Neuronal stem cell (in vitro differentiated cells): ENCODE results near the gene NEUROG2.

Experiments used
- DNase-seq: peaks from one replicate; pipeline ENCODE4 v3.0.0-alpha.2; 2013; ENCODE audit warnings: low spot score
- H2AFZ ChIP-seq: one replicate; pipeline ENCODE4 v1.6.1; 2013; ENCODE audit warnings: mild to moderate bottlenecking, low read length, inconsistent platforms
- H2AK5ac ChIP-seq: 2 replicates; pipeline ENCODE4 v1.6.1; 2013; ENCODE audit warnings: low read depth, mild to moderate bottlenecking, inconsistent platforms, low read length, moderate library complexity, mixed read lengths
- H2BK120ac ChIP-seq: 2 replicates; pipeline ENCODE4 v1.6.1; 2013; ENCODE audit warnings: low read depth, mild to moderate bottlenecking, inconsistent platforms, low read length, moderate library complexity, mixed read lengths
- H2BK12ac ChIP-seq: one replicate; pipeline ENCODE4 v1.6.1; 2013; ENCODE audit warnings: low read length, inconsistent platforms
- H2BK15ac ChIP-seq: 2 replicates; pipeline ENCODE4 v1.6.1; 2013; ENCODE audit warnings: mild to moderate bottlenecking, low read length, inconsistent platforms, mixed read lengths
- H2BK5ac ChIP-seq: one replicate; pipeline ENCODE4 v1.6.1; 2013; ENCODE audit warnings: inconsistent platforms, mild to moderate bottlenecking, low read length, moderate library complexity
- H3K14ac ChIP-seq: one replicate; pipeline ENCODE4 v1.6.1; 2013; ENCODE audit warnings: low read length, inconsistent platforms
- H3K18ac ChIP-seq: 2 replicates; pipeline ENCODE4 v1.6.1; 2013; ENCODE audit warnings: low read length, inconsistent platforms
- H3K23ac ChIP-seq: 2 replicates; pipeline ENCODE4 v1.6.1; 2013; ENCODE audit warnings: low read depth, mild to moderate bottlenecking, mixed read lengths, low read length, inconsistent platforms; ENCODE audit not compliant: poor library complexity
- H3K27ac ChIP-seq: replicated peaks from 3 replicates; pipeline ENCODE4 v1.5.1; 2013; ENCODE audit warnings: low read length, inconsistent platforms
- H3K27me3 ChIP-seq, 3 experiments: 2 replicates each; pipeline ENCODE4 v1.6.1; 2013; ENCODE audit warnings: low read length in 3 of 3, mild to moderate bottlenecking in 2 of 3, inconsistent platforms in 1 of 3, low read depth in 1 of 3, mixed read lengths in 1 of 3, moderate library complexity in 1 of 3; ENCODE audit not compliant: control insufficient read depth in 3 of 3, insufficient read depth in 3 of 3
- H3K36me3 ChIP-seq, 2 donors: replicated peaks in 1 of 2; 2 replicates each; pipeline ENCODE4 v1.6.1; 2013; ENCODE audit warnings: low read length in 2 of 2; ENCODE audit not compliant: control insufficient read depth in 2 of 2, insufficient read depth in 2 of 2
- H3K4ac ChIP-seq: 2 replicates; pipeline ENCODE4 v1.6.1; 2013; ENCODE audit warnings: inconsistent platforms, mild to moderate bottlenecking, low read length, moderate library complexity
- H3K4me1 ChIP-seq, 2 donors: 1 replicate in 1 of 2; 2 replicates in 1 of 2; pipeline ENCODE4 v1.6.1; 2013; ENCODE audit warnings: low read length in 2 of 2, low read depth in 1 of 2; ENCODE audit not compliant: control insufficient read depth in 2 of 2, insufficient read depth in 1 of 2
- H3K4me2 ChIP-seq: one replicate; pipeline ENCODE4 v1.6.1; 2013; ENCODE audit warnings: mild to moderate bottlenecking, low read length, inconsistent platforms; ENCODE audit not compliant: insufficient read depth, poor library complexity, severe bottlenecking
- H3K4me3 ChIP-seq, 2 donors: 2 replicates each; pipeline ENCODE4 v1.5.1; 2013; ENCODE audit warnings: low read length in 2 of 2, mild to moderate bottlenecking in 2 of 2, inconsistent platforms in 1 of 2, moderate library complexity in 1 of 2
- H3K79me1 ChIP-seq: one replicate; pipeline ENCODE4 v1.6.1; 2013; ENCODE audit warnings: low read depth, mild to moderate bottlenecking, inconsistent platforms, low read length, moderate library complexity
- H3K9ac ChIP-seq: one replicate; pipeline ENCODE4 v1.6.1; 2013; ENCODE audit warnings: mild to moderate bottlenecking, low read depth, low read length, inconsistent platforms; ENCODE audit not compliant: poor library complexity
- H3K9me3 ChIP-seq, 2 donors: replicated peaks in 1 of 2; 2 replicates each; pipeline versions ENCODE3 to v1.6.1; 2013; ENCODE audit warnings: low read length in 2 of 2, mild to moderate bottlenecking in 2 of 2, inconsistent platforms in 1 of 2, low read depth in 1 of 2, mixed read lengths in 1 of 2, moderate library complexity in 1 of 2; ENCODE audit not compliant: control insufficient read depth in 2 of 2, insufficient read depth in 1 of 2
- H4K8ac ChIP-seq: one replicate; pipeline ENCODE4 v1.6.1; 2013; ENCODE audit warnings: low read depth, mild to moderate bottlenecking, inconsistent platforms, low read length, moderate library complexity
- H4K91ac ChIP-seq: one replicate; pipeline ENCODE4 v1.6.1; 2013; ENCODE audit warnings: low read length, low read depth, mild to moderate bottlenecking, inconsistent platforms; ENCODE audit not compliant: poor library complexity
- WGBS, 2 donors: extraction: QIAGEN DNeasy Blood & Tissue Kit; methylation state at CpG; one replicate each; pipeline ENCODE4 v1.1.7; 2013; ENCODE audit warnings: missing lambda C conversion rate in 2 of 2, mixed read lengths in 1 of 2; ENCODE audit not compliant: insufficient read length in 2 of 2, insufficient replicate concordance in 1 of 2; ENCODE audit errors: extremely low coverage in 2 of 2; 5-methylcytosine and 5-hydroxymethylcytosine counted together

NEUROG2 gene

GRCh38 chr4:112552668-112553067 lies 36.7 kb upstream of the NEUROG2 start:
- no peak overlapping the region for H3K4me2 ChIP-seq
- H3K79me1 ChIP-seq = no peaks in the 10 kb centered on the region
- no peaks in the 10 kb centered on the region for H3K4me1 ChIP-seq
- no peak overlapping the region for H3K18ac ChIP-seq
- H3K4me3 ChIP-seq = no peak overlapping the region
- H3K23ac ChIP-seq = no peak overlapping the region
- no peak overlapping the region for H2AFZ ChIP-seq
- H3K9ac ChIP-seq = no peak overlapping the region
- no peaks in the 10 kb centered on the region for H3K27me3 ChIP-seq
- no peak overlapping the region for H4K91ac ChIP-seq
- DNase-seq = no peak
- no peak overlapping the region for H3K14ac ChIP-seq
- no peak overlapping the region for H2BK15ac ChIP-seq
- no peaks in the 10 kb centered on the region for H3K9me3 ChIP-seq
- no peak overlapping the region for H2AK5ac ChIP-seq
- H3K27ac ChIP-seq = no peak overlapping the region
- H2BK120ac ChIP-seq = no peak overlapping the region
- peaks cover 4 to 34% of the 10 kb centered on the region in 2 donors for H3K36me3 ChIP-seq
- H4K8ac ChIP-seq = no peak overlapping the region
- no peak overlapping the region for H2BK12ac ChIP-seq
- no peak overlapping the region for H3K4ac ChIP-seq
- H2BK5ac ChIP-seq = no peak overlapping the region
- WGBS, 2 donors = no CpG with 5 or more reads among the region's 2 CpGs

GRCh38 chr4:112550728-112551127 lies 34.7 kb upstream of the NEUROG2 start:
- no peak overlapping the region for H2AK5ac ChIP-seq
- no peak overlapping the region for H2BK120ac ChIP-seq
- no peak overlapping the region for H3K4ac ChIP-seq
- no peak overlapping the region for H4K8ac ChIP-seq
- no CpG with 5 or more reads among the region's 2 CpGs for WGBS, 2 donors
- no peak overlapping the region for H3K4me2 ChIP-seq
- no peak overlapping the region for H3K14ac ChIP-seq
- no peaks in the 10 kb centered on the region for H3K9me3 ChIP-seq
- H3K4me3 ChIP-seq = no peak overlapping the region
- no peak overlapping the region for H2AFZ ChIP-seq
- H2BK5ac ChIP-seq = no peak overlapping the region
- H3K27ac ChIP-seq = no peak overlapping the region
- H3K79me1 ChIP-seq = no peaks in the 10 kb centered on the region
- no peak overlapping the region for H3K9ac ChIP-seq
- peaks cover 2 to 45% of the 10 kb centered on the region in 2 donors for H3K36me3 ChIP-seq
- H2BK12ac ChIP-seq = no peak overlapping the region
- no peak overlapping the region for H3K18ac ChIP-seq
- H3K27me3 ChIP-seq = no peaks in the 10 kb centered on the region
- no peak overlapping the region for H4K91ac ChIP-seq
- no peak for DNase-seq
- H3K4me1 ChIP-seq = no peaks in the 10 kb centered on the region
- H3K23ac ChIP-seq = no peak overlapping the region
- no peak overlapping the region for H2BK15ac ChIP-seq

GRCh38 chr4:112546476-112546875 lies 30.5 kb upstream of the NEUROG2 start:
- Histone ChIP-seq H4K8ac (no peak overlapping the region), H3K4me3 (no peak overlapping the region), H3K79me1 (no peaks in the 10 kb centered on the region), H2BK15ac (no peak overlapping the region), H2BK120ac (no peak overlapping the region), H3K27me3 (no peaks in the 10 kb centered on the region), H3K4me2 (no peak overlapping the region), H3K27ac (no peak overlapping the region), H2AK5ac (no peak overlapping the region), H2BK12ac (no peak overlapping the region), H3K14ac (no peak overlapping the region), H4K91ac (no peak overlapping the region), H3K23ac (no peak overlapping the region), H3K4ac (no peak overlapping the region), H3K4me1 (no peaks in the 10 kb centered on the region), H3K9me3 (no peaks in the 10 kb centered on the region), H3K36me3 (peaks cover 0 to 24% of the 10 kb centered on the region in 2 donors), H2BK5ac (no peak overlapping the region), H3K18ac (no peak overlapping the region), H3K9ac (no peak overlapping the region), H2AFZ (no peak overlapping the region)
- no peak for DNase-seq
- no CpG with 5 or more reads among the region's 2 CpGs for WGBS, 2 donors

GRCh38 chr4:112545346-112545745 lies 29.4 kb upstream of the NEUROG2 start:
- Histone ChIP-seq H2BK120ac (no peak overlapping the region), H2BK15ac (no peak overlapping the region), H3K36me3 (peaks cover 0 to 26% of the 10 kb centered on the region in 2 donors), H3K23ac (no peak overlapping the region), H3K9ac (no peak overlapping the region), H4K91ac (no peak overlapping the region), H2AFZ (no peak overlapping the region), H3K9me3 (no peaks in the 10 kb centered on the region), H4K8ac (no peak overlapping the region), H3K4me1 (no peaks in the 10 kb centered on the region), H2BK5ac (no peak overlapping the region), H2BK12ac (no peak overlapping the region), H3K27me3 (no peaks in the 10 kb centered on the region), H3K4me3 (no peak overlapping the region), H3K4me2 (no peak overlapping the region), H3K27ac (no peak overlapping the region), H2AK5ac (no peak overlapping the region), H3K18ac (no peak overlapping the region), H3K4ac (no peak overlapping the region), H3K14ac (no peak overlapping the region), H3K79me1 (no peaks in the 10 kb centered on the region)
- no peak for DNase-seq
- no CpG with 5 or more reads among the region's 3 CpGs for WGBS, 2 donors
